Right ventricle myocardium inferior (tissue), 1 donor: ENCODE measurements around the gene PRMT5. TPM values are rescaled to one million over a fixed set of nuclear protein-coding genes. Genes with fewer than 3 reads are reported as not detected.

ENCODE experiments used
- total RNA-seq: library from RNA; stranded (reverse); fragmentation: NEBNext Ultra II Directional; extraction: Animal tissue kit (Norgen Biotek cat#: 25700); gene quantifications from one replicate; pipeline ENCODE4 v1.2.1, GENCODE V29; 2021
- donor health status: DM: no; HTN: yes; CAD: no; lungs with severe emphysema.

Gene PRMT5
- total RNA-seq, 1 donor from 2014 or later = 48.7 TPM

Other genes starting within 250 kb of the PRMT5 start
- 170 TPM for gene OXA1L, start 162.7 kb downstream of the PRMT5 start, total RNA-seq
- 5.8 TPM for gene SLC7A7, start 113.9 kb downstream of the PRMT5 start, total RNA-seq
- 110 TPM for gene MRPL52, start 99.5 kb downstream of the PRMT5 start, total RNA-seq
- 26.0 TPM for gene MMP14, start 92.8 kb downstream of the PRMT5 start, total RNA-seq
- 59.2 TPM for gene LRP10, start 57.6 kb downstream of the PRMT5 start, total RNA-seq
- not detected for gene REM2, start 46.2 kb downstream of the PRMT5 start, total RNA-seq
- gene RBM23, start 10.2 kb downstream of the PRMT5 start, total RNA-seq = 40.3 TPM
- gene HAUS4, start 27.7 kb upstream of the PRMT5 start, total RNA-seq = 19.5 TPM
- gene AJUBA, start 53.2 kb upstream of the PRMT5 start, total RNA-seq = 13.1 TPM
- 5.6 TPM for gene C14orf93, start 80.8 kb upstream of the PRMT5 start, total RNA-seq
- 134 TPM for gene PSMB5, start 105.5 kb upstream of the PRMT5 start, total RNA-seq
- not detected for gene PSMB11, start 112.8 kb upstream of the PRMT5 start, total RNA-seq
- 2.5 TPM for gene CDH24, start 128.1 kb upstream of the PRMT5 start, total RNA-seq
- gene ACIN1, start 165.8 kb upstream of the PRMT5 start, total RNA-seq = 73.9 TPM
- gene C14orf119, start 166.1 kb upstream of the PRMT5 start, total RNA-seq = 22.4 TPM
- not detected for gene CIROP, start 175.6 kb upstream of the PRMT5 start, total RNA-seq
- gene CEBPE, start 189.9 kb upstream of the PRMT5 start, total RNA-seq = not detected